HEK293 (cell line): Measurements from ENCODE around the gene MAP3K15.

Experiments used
- KLF1 ChIP-seq: fragments of 450-650 bp; formaldehyde crosslinking; IDR thresholded peaks from 2 replicates; pipeline ENCODE4 v1.5.1; 2016; ENCODE audit warnings: missing biosample characterization, missing genetic modification characterization
- REPIN1 ChIP-seq: fragments of 450-650 bp; formaldehyde crosslinking; IDR thresholded peaks from 2 replicates; pipeline ENCODE4 v1.5.1; 2017; ENCODE audit warnings: missing biosample characterization, missing genetic modification characterization, low read depth
- REST ChIP-seq: fragments of 450-650 bp; formaldehyde crosslinking; IDR thresholded peaks from 2 replicates; pipeline ENCODE4 v1.5.1; 2016; ENCODE audit warnings: missing biosample characterization, missing genetic modification characterization
- ZNF138 ChIP-seq: fragments of 450-650 bp; formaldehyde crosslinking; IDR thresholded peaks from 2 replicates; pipeline ENCODE4 v1.5.1; 2016; ENCODE audit warnings: missing biosample characterization, missing genetic modification characterization, borderline replicate concordance
- ZNF398 ChIP-seq: fragments of 450-650 bp; formaldehyde crosslinking; IDR thresholded peaks from 2 replicates; pipeline ENCODE4 v1.5.1; 2017; ENCODE audit warnings: missing biosample characterization, missing genetic modification characterization
- ZNF449 ChIP-seq: fragments of 450-650 bp; formaldehyde crosslinking; IDR thresholded peaks from 2 replicates; pipeline ENCODE4 v1.5.1; 2017; ENCODE audit warnings: missing biosample characterization, mild to moderate bottlenecking, missing genetic modification characterization, moderate library complexity
- ZNF837 ChIP-seq: fragments of 450-650 bp; formaldehyde crosslinking; IDR thresholded peaks from 2 replicates; pipeline ENCODE4 v1.5.1; 2016; ENCODE audit warnings: missing biosample characterization, missing genetic modification characterization
- TF ChIP-seq, protein P1 (sequence below): fragments of 450-650 bp; formaldehyde crosslinking; IDR thresholded peaks from 2 replicates; pipeline ENCODE4 v1.5.1; 2016; ENCODE audit warnings: missing biosample characterization, missing genetic modification characterization
- TF ChIP-seq, protein P2 (sequence below): fragments of 450-650 bp; formaldehyde crosslinking; IDR thresholded peaks from 2 replicates; pipeline ENCODE4 v1.5.1; 2016; ENCODE audit warnings: missing biosample characterization, missing genetic modification characterization

DNA sequence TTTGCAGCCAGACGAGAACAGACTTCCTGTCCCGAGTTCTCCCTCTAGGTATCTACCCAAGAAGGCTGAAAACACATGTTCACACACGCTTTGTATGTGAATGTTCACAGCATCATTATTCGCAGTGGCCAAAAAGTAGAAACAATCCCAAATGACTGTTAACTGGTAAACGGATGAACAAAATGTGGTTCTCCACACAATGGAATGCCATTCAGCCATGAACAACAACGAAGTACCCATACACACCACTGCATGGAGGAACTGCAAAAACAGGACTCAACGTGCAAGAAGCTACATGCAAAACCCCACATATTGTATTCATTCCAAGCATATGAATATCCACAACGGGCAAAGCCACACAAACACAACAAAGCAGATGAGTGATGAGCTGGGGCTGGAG, 126.6 kb downstream of the MAP3K15 start:
- TF ChIP-seq REPIN1 (tag by site-specific recombination), result no peak
- TF ChIP-seq, protein P1, sequence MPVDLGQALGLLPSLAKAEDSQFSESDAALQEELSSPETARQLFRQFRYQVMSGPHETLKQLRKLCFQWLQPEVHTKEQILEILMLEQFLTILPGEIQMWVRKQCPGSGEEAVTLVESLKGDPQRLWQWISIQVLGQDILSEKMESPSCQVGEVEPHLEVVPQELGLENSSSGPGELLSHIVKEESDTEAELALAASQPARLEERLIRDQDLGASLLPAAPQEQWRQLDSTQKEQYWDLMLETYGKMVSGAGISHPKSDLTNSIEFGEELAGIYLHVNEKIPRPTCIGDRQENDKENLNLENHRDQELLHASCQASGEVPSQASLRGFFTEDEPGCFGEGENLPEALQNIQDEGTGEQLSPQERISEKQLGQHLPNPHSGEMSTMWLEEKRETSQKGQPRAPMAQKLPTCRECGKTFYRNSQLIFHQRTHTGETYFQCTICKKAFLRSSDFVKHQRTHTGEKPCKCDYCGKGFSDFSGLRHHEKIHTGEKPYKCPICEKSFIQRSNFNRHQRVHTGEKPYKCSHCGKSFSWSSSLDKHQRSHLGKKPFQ (tag by site-specific recombination), result no peak
- TF ChIP-seq ZNF398 (tag by site-specific recombination), result no peak
- TF ChIP-seq, protein P2, sequence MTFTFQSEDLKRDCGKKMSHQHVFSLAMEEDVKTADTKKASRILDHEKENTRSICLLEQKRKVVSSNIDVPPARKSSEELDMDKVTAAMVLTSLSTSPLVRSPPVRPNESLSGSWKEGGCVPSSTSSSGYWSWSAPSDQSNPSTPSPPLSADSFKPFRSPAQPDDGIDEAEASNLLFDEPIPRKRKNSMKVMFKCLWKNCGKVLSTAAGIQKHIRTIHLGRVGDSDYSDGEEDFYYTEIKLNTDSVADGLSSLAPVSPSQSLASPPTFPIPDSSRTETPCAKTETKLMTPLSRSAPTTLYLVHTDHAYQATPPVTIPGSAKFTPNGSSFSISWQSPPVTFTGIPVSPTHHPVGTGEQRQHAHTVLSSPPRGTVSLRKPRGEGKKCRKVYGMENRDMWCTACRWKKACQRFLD (tag by site-specific recombination), result no peak
- no peak for TF ChIP-seq ZNF449 (tag by site-specific recombination)
- no peak for TF ChIP-seq ZNF837 (tag by site-specific recombination)
- TF ChIP-seq ZNF138 (tag by site-specific recombination), result no peak
- no peak for TF ChIP-seq REST (tag by site-specific recombination)
- TF ChIP-seq KLF1 (tag by site-specific recombination), result no peak
